GM21786 (cell line): ENCODE measurements around the gene COL6A3.

Experiments
- ATAC-seq: cut with Tn5 transposase; IDR thresholded peaks from one replicate; pipeline ENCODE4 v1.9.1; 2021; ENCODE audit not compliant: unreplicated experiment

The COL6A3 gene, protein sequence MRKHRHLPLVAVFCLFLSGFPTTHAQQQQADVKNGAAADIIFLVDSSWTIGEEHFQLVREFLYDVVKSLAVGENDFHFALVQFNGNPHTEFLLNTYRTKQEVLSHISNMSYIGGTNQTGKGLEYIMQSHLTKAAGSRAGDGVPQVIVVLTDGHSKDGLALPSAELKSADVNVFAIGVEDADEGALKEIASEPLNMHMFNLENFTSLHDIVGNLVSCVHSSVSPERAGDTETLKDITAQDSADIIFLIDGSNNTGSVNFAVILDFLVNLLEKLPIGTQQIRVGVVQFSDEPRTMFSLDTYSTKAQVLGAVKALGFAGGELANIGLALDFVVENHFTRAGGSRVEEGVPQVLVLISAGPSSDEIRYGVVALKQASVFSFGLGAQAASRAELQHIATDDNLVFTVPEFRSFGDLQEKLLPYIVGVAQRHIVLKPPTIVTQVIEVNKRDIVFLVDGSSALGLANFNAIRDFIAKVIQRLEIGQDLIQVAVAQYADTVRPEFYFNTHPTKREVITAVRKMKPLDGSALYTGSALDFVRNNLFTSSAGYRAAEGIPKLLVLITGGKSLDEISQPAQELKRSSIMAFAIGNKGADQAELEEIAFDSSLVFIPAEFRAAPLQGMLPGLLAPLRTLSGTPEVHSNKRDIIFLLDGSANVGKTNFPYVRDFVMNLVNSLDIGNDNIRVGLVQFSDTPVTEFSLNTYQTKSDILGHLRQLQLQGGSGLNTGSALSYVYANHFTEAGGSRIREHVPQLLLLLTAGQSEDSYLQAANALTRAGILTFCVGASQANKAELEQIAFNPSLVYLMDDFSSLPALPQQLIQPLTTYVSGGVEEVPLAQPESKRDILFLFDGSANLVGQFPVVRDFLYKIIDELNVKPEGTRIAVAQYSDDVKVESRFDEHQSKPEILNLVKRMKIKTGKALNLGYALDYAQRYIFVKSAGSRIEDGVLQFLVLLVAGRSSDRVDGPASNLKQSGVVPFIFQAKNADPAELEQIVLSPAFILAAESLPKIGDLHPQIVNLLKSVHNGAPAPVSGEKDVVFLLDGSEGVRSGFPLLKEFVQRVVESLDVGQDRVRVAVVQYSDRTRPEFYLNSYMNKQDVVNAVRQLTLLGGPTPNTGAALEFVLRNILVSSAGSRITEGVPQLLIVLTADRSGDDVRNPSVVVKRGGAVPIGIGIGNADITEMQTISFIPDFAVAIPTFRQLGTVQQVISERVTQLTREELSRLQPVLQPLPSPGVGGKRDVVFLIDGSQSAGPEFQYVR (N-terminal part only)

GRCh38 chr2:237413777-237414661, at the start of gene COL6A3:
TSS of gene COL6A3 (minus strand) at chr2:237414164. CDS start at chr2:237396817, 17,347 bp downstream.
- ATAC-seq = no peak

- ATAC-seq = no peak
These were observed 45.8 kb upstream of the COL6A3 start for GRCh38 chr2:237459741-237460174.

DNA sequence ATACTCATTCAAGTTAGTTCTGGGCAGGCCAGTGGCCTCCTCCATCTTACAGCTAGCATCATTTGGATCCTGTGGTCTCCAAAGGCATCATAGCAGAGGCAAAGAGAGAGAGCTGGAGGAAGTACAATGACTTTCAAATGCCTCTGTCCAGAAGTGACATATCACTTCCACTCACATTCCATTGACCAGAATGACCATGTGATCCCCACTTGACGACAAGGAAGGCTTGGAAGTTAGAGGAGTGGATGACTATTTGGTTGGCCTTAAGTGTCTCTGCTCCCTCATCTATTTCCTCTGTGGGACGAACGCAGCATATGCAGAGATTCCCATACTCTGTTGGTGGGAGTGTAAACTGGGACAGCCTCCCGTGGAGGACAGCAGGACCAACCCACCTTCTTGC, 45.3 kb upstream of the COL6A3 start:
- ATAC-seq = no peak

- ATAC-seq = no peak
These were observed 44.6 kb upstream of the COL6A3 start for GRCh38 chr2:237458519-237458918.

- ATAC-seq = no peak
These were observed 43.5 kb upstream of the COL6A3 start for GRCh38 chr2:237457388-237457941.

DNA sequence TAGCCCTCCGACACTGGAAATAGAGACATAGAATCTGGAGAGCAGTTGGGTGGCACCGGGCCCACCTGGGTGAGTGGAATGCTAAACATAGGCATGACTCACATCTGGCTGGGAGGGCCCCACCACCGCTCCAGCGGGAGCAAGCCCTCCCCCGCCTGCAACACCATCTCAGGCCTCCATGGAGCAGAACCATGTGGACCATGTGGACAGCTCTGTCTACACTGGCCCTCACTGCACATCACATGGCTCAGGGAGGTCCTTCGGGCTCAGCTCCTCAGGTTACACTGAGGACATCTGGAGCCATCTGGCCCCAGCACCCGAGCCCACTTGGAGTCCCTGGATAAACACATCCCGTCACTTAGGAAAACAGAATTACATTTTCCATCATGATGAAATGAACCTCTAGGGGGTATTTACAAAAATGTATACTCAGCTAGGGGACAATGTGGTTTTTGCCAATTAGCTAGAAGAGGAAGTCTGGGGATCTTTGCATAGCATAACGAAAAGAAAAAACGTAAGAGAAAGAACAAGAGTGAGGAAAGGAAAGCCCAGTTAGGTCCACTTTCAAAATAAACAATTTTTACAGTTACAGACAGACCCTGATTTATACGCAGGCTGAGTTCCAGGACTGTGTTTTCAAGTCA, 42.4 kb upstream of the COL6A3 start:
- no peak for ATAC-seq

DNA sequence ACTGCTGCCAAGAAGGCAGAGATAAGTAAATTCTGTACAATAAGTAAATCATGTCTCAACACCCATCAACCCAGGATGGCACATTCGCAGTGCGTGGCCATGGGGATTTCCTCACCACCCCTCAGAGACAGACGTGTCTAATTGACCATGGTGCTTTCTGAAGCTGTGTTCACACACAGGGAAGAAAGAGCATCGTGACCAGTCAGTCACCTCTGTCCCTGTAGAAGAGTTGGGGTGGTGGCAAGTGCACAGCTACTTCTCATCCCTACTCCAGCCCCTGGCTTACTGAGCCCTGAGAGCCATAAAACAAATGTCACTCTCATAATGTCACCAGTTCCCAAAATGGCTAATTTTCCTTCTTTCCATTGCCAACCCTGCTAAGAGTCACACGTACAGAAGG, 41.8 kb upstream of the COL6A3 start:
- ATAC-seq = no peak

DNA sequence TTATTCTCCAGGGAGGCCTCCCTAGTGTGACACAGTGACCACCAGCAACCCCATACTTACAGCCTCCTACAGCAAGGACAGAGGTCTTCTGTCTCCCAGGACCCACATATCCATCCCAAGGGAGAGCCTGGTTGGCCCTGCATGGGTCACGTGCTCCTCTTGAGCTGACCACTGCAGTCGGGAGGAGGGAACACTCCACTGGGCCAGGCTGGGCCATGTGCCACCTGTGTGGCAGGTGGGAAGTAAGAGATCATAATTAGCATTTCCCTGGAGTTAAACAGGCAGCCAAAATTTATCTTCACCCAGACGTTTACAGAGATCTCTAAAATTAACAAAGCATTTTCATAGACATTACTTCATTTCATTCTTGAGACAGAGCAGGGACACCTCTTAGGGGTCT, 39.7 kb upstream of the COL6A3 start:
- no peak for ATAC-seq

DNA sequence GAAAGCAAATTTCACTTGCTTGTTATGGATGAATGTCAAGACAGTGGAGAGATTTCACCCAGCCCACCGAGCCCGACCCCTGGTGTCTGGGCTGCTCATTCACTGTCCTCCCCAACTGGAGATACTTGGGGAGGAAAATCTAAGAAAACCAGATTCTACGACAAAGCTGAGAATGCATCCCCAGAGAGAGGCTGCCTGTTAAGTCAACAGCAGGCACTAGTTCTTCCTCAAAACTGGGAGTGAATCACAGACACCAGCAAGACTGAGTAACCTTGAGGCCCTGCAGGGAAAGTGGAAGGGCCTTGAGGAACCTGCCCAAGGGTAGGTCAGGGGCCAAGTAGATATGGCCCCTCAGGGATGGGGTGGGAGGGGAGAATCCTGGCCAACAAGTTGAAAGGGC, 38.9 kb upstream of the COL6A3 start:
- ATAC-seq = no peak

DNA sequence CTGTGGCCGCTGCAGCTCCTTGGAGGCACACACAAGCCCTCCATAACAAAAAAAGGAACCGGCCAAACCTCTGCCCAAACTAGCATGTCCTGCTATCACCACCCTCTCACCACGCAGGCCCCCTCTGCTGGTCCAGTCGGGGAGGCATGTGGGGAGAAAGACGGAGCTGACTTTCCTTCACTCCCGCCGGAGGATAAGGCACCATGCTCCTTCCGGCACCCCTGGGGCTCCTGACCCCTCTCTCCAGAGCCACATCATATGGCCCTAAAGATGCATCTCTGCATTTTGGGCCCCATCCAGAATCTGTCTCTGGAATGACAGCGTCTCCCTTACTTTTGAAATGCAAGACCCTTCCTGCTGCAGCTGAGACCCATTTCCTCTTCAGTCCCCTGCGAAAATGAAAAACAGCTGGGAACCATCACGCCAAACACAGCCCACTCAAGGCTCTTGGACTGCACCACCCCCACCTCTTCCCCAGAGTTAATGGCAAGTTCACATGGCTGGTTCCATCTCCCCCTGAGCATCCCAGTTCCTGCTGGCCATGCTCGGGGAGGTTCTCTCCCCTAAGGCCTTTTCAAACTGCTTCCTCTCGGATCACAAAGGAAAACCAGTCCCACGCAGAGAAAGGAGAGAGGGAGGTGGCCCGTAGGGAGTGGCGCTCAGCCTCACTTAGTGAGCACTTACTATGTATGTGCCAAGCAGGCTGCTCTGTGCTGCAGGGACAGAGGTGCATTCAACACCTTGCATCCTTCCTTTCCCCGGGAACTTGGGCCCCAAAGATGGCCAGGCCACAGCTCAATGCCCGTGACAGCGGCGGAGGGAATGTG, 37.9 kb upstream of the COL6A3 start:
- ATAC-seq = no peak

DNA sequence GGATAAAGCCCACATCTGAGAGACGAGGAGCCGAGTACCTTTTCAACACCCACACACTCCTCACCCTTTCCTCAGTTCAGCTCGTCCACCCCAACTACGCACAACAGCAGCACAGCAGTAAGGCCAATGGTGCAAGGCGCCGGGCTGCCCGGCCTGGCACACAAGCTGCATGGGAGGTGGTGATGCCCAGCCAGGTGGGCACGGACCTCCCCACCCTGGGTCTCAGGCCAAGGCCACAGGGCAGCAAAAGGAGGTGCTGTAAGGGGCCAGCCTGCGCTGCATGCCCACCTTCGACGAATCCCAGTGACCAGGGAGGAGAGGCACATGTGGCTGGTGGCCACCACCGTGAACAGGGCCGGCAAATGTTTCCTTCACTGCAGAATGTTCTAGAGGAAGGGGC, 36.6 kb upstream of the COL6A3 start:
- ATAC-seq = no peak

DNA sequence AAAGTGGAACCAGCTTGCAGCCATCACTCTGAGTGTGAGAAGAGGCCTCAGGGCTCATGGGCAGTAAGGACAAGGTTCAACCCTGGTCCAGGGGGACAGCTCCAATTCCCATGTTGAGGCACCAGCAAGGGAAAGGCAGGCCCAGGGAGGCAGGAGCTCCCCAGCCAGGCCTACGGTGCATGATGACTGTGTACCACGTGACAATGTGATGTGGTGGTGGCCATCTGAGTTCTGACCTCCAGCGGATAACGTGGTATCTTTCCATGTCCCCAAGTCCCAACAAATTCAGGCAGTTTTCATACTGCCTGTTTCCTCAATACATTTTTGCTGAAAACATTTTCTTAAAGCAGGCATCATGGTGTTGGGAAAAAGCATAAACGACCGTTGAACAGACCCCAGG, 36.1 kb upstream of the COL6A3 start:
- no peak for ATAC-seq

DNA sequence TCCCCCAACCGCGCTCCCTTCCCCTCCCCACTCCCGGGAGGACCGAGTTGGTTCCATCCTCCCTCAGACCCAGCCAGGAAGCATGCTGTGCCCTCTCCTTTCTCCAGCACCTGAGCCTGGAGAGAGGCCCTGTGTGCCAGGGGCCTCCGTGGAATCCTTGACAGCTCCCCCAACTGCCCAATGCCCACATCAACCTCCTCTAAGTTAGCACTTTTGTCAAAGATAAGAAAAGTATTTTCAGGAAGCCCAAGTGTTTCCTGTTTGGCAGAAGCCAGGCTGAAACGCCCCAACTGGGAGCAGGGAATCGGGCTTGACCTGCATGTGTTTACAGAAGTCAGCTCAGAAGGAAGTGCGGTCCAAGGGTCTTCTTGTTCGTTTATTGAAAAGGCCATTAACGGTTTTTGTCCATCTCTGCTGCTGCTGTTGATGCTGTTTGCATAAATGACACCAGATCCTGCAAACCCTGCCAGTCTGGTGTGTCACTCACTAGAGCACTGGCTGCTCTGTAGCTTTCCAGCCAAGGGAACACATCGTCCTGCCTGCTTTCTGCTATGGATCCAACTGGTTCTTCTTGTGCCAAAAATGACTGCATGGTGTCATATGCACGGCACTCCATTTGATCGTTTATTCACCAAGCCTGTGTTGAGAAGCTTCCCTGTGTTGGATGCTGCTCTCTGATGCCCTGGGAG, 35.4 kb upstream of the COL6A3 start:
- no peak for ATAC-seq

DNA sequence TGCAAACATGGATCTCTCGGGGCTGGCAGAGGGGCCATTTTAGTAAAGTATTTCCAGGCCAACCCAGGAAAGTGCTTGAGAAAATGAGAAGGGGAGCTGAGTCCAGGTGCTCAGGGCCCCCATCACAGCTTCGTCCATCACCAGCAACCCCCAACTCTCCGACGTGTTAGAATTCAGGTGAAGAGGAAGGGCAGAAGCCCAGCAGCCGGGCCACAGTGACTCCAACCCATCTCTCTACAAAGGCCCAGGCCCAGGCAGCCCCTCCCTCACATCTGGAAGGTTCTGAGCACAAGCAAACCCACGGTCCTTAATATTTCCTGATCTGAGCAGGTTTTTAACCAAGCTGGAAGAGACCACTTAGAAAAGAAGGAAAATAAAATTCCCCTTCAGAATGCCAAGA, 34.7 kb upstream of the COL6A3 start:
- no peak for ATAC-seq

DNA sequence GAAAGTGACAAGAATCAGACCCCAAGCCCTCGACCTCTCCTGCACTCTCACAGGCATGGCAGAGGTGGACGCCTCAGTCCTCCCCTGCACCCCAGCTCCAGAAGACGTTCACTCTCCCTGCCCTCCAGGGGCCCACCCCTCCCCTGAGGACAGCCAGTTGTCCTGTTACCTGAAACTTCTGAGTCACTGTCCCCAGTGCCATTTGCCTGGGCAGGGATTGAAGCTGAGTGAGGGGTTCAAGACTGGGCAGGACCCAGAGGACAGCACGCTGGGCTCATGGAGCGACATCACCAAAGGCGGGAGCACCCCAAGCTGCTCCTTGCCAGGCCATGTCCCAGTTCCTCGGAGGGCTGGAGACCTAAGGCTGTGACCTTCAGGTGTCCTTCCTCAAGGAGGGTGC, 34.2 kb upstream of the COL6A3 start:
- no peak for ATAC-seq

- no peak for ATAC-seq
These were observed 33.5 kb upstream of the COL6A3 start for GRCh38 chr2:237447496-237447895.

DNA sequence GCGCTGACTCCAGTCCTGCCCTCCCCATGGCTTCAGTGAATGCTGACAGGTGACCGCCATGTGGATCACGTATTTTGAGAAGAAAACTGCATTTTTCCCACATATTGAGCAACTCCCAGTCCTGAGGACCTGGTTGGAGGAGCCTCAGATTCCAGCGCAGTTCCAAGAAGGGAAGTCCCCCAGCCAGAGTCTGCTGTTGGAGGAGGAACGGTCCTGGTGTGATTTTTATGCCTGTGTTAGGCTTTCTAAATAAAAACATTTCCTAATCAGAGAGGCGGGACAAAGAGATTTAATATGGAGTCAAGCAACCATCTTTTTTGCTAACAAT, 32.3 kb upstream of the COL6A3 start:
- ATAC-seq = no peak

- no peak for ATAC-seq
These were observed 31.8 kb upstream of the COL6A3 start for GRCh38 chr2:237445611-237446337.
